Body of pancreas (tissue), 4 donors: ENCODE data around the gene EPN1. TPM values are rescaled to one million over a fixed set of nuclear protein-coding genes. Genes with fewer than 3 reads are reported as not detected.

Experiments used
- ATAC-seq: fragments of 150-250 bp; one replicate; pipeline ENCODE4 v1.9.1; 2016
- DNase-seq, 4 donors: peaks; one replicate each; pipeline ENCODE4 v3.0.0-alpha.2; 2019
- H3K27ac ChIP-seq, 4 donors: fragments of 200-600 bp; sonication (generic); 1 replicate in 3 of 4; 2 replicates in 1 of 4; pipeline versions ENCODE4 v1.5.1 to v1.6.1; 2016 to 2019; ENCODE audit warnings: mild to moderate bottlenecking in 1 of 4, mixed read lengths in 1 of 4, moderate library complexity in 1 of 4
- H3K27me3 ChIP-seq, 2 donors: fragments of 200-600 bp; sonication (generic); one replicate each; pipeline ENCODE4 v1.6.0; 2016; ENCODE audit warnings: mild to moderate bottlenecking in 1 of 2
- H3K36me3 ChIP-seq, 2 donors: fragments of 200-600 bp; sonication (generic); replicated peaks in 1 of 2; 2 replicates each; pipeline ENCODE4 v1.5.1; 2016; ENCODE audit warnings: low read depth in 2 of 2; ENCODE audit not compliant: insufficient read depth in 1 of 2
- H3K4me1 ChIP-seq: fragments of 200-600 bp; sonication (generic); one replicate; pipeline ENCODE4 v1.6.0; 2016
- H3K4me3 ChIP-seq, 2 donors: fragments of 200-600 bp; sonication (generic); 1 replicate in 1 of 2; 2 replicates in 1 of 2; pipeline ENCODE4 v1.5.1; 2016 to 2019
- H3K9me3 ChIP-seq, 3 donors: fragments of 200-600 bp; sonication (generic); 1 replicate in 2 of 3; 2 replicates in 1 of 3; pipeline ENCODE4 v1.5.1; 2016
- CTCF ChIP-seq, 7 experiments: fragments of 450-650 bp in 4 of 7; fragments of 200-600 bp in 3 of 7; sonication (generic) in 3 of 7; IDR thresholded peaks; one replicate each; pipeline ENCODE4 v1.5.1; 2016 to 2019; ENCODE audit warnings: antibody characterized with exemption in 7 of 7
- POLR2A ChIP-seq, 3 donors: fragments of 450-650 bp; IDR thresholded peaks; one replicate each; pipeline ENCODE4 v1.6.1; 2016; ENCODE audit warnings: antibody characterized with exemption in 3 of 3, mild to moderate bottlenecking in 2 of 3
- WGBS, 2 donors: methylation state at CpG; one replicate each; pipeline ENCODE4 v1.1.5; 2017; 5-methylcytosine and 5-hydroxymethylcytosine counted together
- intact Hi-C: fragments of 100-400 bp; cut with DNase I; formaldehyde crosslinking; loops from one replicate; pipeline ENCODE4 v1.15.1; 2023
- total RNA-seq, 2 donors: library from RNA; depleted of rRNA; stranded (reverse); fragments of >200 nt; gene quantifications; one replicate each; pipeline ENCODE4 v1.1.0, GENCODE V29; 2016

Gene EPN1
- total RNA-seq, 2 donors from 2014 or later = 52.1 to 52.4 TPM

- TF ChIP-seq CTCF (IDR thresholded peaks at IDR 0.05) = no peak
- no peak for TF ChIP-seq POLR2A (IDR thresholded peaks at IDR 0.05)
- H3K27ac ChIP-seq = peak overlapping the region in 2 of 4 donors; percentile 73 to 79
- H3K4me3 ChIP-seq = no peak overlapping the region
- WGBS, 2 donors = 83% methylated on average over 4 to 17 of the region's 17 CpGs
- no peaks in the 10 kb centered on the region for H3K27me3 ChIP-seq
- H3K4me1 ChIP-seq = peaks cover 41% of the 10 kb centered on the region
- H3K9me3 ChIP-seq = no peaks in the 10 kb centered on the region
- DNase-seq (no peak), ATAC-seq (no peak)
- intact Hi-C loops = no loop called here
- H3K36me3 ChIP-seq = no peaks in the 10 kb centered on the region
Observed at GRCh38 chr19:55649268-55650125, 25.5 kb upstream of the EPN1 start.

GRCh38 chr19:55650126-55650557 is 24.9 kb upstream of the EPN1 start:
- Histone ChIP-seq H3K36me3 (no peaks in the 10 kb centered on the region), H3K4me3 (no peak overlapping the region), H3K27me3 (no peaks in the 10 kb centered on the region), H3K4me1 (peaks cover 35% of the 10 kb centered on the region), H3K9me3 (no peaks in the 10 kb centered on the region), H3K27ac (no peak overlapping the region)
- WGBS, 2 donors = 88 to 89% methylated on average over 4 of the region's 4 CpGs
- intact Hi-C loops = no loop called here
- ATAC-seq (no peak), DNase-seq (no peak)
- no peak for TF ChIP-seq POLR2A (IDR thresholded peaks at IDR 0.05)
- no peak for TF ChIP-seq CTCF (IDR thresholded peaks at IDR 0.05)

GRCh38 chr19:55650602-55651230 is 24.3 kb upstream of the EPN1 start:
- DNase-seq = no peak
- intact Hi-C loops = no loop called here
- WGBS, 2 donors = 81 to 90% methylated on average over 9 to 16 of the region's 17 CpGs

GRCh38 chr19:55651236-55651635 is 23.8 kb upstream of the EPN1 start:
- H3K4me1 ChIP-seq = peaks cover 38% of the 10 kb centered on the region
- ATAC-seq (no peak), DNase-seq (no peak)
- no peak overlapping the region for H3K4me3 ChIP-seq
- H3K9me3 ChIP-seq = no peaks in the 10 kb centered on the region
- TF ChIP-seq CTCF (IDR thresholded peaks at IDR 0.05) (no peak), POLR2A (IDR thresholded peaks at IDR 0.05) (no peak)
- 83 to 88% methylated on average over 16 to 17 of the region's 18 CpGs for WGBS, 2 donors
- H3K27ac ChIP-seq = no peak overlapping the region
- intact Hi-C loops = no loop called here
- no peaks in the 10 kb centered on the region for H3K27me3 ChIP-seq
- no peaks in the 10 kb centered on the region for H3K36me3 ChIP-seq

More at GRCh38 chr19:55650602-55651230, 24.3 kb upstream of the EPN1 start:
- Histone ChIP-seq H3K27ac (no peak overlapping the region), H3K4me1 (peaks cover 32% of the 10 kb centered on the region), H3K9me3 (no peaks in the 10 kb centered on the region), H3K36me3 (no peaks in the 10 kb centered on the region), H3K27me3 (no peaks in the 10 kb centered on the region), H3K4me3 (no peak overlapping the region)
- TF ChIP-seq CTCF (IDR thresholded peaks at IDR 0.05) = no peak
- no peak for TF ChIP-seq POLR2A (IDR thresholded peaks at IDR 0.05)
- ATAC-seq = no peak
